HT1080 (cell line): ENCODE data around the gene SLC35F6. TPM values are rescaled to one million over a fixed set of nuclear protein-coding genes. Genes with fewer than 3 reads are reported as not detected.
"Not testable (repeated sequence)": the region's sequence is repeated elsewhere in the genome, so short reads cannot be mapped to it uniquely, and the experiment has no call there.

Source experiments
- DNase-seq: peaks from one replicate; pipeline ENCODE4 v3.0.0-alpha.2; 2015; ENCODE audit warnings: low read depth
- total RNA-seq: library from RNA; depleted of rRNA; stranded (reverse); fragments of >200 nt; shearing (Covaris generic); gene quantifications from 2 replicates; pipeline ENCODE4 v1.2.3, GENCODE V29; 2014

SLC35F6 gene
- total RNA-seq, 1 experiment from 2014 or later: 24.7 TPM

DNA sequence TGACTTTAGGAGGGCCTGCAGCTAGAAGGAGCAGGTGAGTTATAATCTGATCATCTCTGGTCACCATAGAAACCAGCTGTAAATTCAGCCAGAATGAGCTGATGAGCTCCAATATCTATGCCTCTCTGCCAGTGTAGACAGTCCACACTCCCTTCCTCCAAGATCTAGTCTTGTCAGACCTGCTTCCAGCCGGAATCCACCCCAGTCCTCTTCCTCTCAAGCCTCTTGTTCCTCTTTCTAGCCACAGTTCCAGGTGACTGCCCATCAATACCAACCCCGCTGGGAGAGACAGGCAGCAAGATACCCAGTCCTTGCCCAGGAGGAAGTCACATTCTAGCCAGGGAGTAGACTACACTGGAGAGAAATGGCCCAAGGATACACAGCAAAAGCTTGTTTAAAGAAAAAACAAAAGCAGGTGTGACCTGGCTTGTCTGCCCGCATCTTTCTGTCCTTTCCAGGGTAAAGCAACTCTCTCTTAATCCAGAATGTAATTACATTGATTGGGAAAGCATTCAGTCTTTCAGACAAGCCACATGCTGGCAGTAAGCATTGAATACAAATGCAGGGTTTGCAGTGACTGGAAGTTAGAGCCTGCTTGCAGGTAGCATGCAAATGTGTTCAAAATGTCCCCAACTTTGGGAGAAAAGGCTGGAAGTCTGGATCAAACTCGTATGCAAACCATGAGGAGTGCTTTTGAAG, 9.0 kb upstream of the SLC35F6 start:
- DNase-seq: no peak

DNA sequence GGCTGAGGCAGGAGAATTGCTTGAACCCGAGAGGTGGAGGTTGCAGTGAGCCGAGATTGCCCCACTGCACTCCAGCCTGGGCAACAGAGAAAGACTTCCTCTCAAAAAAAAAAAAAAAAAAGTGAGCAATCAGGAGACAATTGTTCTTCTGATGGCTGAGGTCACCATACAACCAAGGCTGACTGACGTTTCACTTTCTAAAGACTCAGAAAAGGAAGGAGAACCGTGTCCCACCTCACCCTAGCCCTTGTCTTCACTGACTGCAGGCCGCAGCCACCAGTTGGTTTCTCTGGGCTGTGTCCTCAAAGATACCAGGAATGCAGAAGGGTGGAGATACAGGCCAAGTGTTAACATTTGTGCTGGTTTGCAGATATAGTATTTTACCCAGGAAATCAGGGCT, 7.7 kb upstream of the SLC35F6 start:
- DNase-seq: peak; percentile 17

DNA sequence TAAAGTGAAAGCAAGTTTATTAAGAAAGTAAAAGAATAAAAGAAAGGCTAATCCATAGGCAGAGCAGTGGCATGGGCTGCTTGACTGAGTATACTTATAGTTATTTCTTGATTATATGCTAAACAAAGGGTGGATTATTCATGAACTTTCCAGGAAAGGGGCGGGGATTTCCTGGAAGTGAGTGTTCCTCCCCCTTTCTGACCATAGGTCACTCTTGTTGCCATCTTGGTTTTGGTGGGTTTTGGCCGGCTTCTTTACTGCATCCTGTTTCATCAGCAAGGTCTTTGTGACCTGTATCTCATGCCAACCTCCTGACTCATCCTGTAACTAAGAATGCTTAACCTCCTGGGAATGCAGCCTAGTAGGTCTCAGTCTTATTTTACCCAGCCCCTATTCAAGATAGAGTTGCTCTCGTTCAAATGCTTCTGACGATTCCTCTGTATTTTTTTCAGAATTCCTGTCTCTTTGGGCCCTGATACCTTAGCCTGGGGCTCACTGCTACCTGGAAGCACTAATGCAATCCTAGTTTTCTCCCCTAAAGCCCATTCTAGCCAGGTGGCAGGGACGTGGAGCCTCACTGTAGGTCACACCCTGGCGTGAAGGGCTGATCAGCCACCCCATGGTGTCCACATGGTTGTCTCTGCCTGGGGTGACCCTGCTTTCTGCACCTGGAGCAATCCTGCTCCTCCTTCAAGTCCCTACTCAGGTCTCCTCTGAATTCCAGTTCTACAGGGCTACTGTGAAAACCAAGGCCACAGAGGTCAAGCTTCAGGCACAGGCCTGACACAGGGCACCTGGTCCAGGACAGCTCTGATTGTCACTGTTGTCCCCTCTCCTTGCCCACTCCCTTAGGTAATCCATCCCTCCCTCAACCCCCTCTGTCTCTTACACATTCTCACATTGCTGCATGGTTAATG, 6.0 kb upstream of the SLC35F6 start:
- peak; percentile 99 for DNase-seq

DNA sequence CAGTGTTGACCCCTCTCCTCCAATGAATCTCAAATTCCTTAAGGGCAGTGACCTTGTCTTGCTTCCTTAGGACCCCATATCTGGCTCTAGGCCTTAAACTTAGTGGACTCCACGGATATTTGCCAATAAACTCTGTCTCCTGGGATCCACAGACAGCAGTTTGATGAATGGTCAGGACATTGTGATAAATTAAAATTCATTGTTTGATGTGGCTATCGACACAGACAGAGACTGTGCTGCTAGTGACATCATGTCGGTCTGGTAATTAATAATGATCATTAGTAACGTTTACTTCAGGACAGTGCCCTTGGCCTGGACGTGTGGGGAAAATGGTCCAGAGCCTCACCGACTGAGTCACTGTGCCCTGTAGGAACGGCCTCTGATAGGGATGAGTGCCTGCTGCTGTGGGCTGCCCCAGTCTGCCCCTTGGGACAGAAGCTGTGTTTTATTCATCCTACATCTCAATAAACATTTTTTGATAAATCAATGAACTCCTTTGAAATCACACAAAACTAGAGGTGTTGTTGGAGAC, 5.2 kb upstream of the SLC35F6 start:
- DNase-seq: no peak

DNA sequence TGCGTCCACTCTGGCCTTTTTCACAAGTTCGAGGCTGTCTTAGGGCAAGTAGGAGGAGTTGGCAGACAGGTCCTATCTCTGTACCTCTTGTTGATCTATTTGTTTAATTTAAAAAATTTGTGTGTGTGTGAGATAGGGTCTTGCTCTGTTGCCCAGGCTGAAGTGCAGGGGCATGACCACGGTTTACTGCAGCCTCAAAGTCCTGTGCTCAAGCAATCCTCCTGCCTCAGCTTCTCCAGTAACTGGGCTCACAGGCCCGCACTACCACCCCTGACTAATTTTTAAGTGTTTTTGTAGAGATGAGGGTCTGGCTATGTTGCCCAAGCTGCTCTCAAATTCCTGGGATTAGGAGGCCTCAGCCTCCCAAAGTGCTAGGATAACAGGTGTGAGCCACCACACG, 4.2 kb upstream of the SLC35F6 start:
- no peak for DNase-seq

DNA sequence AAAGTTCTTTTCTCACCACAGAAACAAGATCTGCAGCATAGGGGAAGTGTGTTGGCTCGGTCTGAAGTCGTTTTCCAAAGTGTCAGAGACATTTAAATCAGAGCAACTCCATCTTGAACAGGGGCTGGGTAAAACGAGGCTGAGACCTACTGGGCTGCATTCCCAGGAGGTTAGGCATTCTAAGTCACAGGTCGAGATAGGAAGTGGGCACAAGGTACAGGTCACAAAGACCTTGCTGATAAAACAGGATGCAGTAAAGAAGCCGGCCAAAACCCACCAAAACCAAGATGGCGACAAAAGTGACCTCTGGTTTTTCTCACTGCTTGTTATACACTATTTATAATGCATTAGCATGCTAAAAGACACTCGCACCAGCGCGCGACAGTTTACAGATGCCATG, 3.1 kb upstream of the SLC35F6 start:
- not testable (repeated sequence) for DNase-seq

GRCh38 chr2:26763019-26763418, 1.1 kb upstream of the SLC35F6 start:
- no peak for DNase-seq

- no peak for DNase-seq
These were observed 822 bp downstream of the SLC35F6 start for GRCh38 chr2:26764906-26765305.

DNA sequence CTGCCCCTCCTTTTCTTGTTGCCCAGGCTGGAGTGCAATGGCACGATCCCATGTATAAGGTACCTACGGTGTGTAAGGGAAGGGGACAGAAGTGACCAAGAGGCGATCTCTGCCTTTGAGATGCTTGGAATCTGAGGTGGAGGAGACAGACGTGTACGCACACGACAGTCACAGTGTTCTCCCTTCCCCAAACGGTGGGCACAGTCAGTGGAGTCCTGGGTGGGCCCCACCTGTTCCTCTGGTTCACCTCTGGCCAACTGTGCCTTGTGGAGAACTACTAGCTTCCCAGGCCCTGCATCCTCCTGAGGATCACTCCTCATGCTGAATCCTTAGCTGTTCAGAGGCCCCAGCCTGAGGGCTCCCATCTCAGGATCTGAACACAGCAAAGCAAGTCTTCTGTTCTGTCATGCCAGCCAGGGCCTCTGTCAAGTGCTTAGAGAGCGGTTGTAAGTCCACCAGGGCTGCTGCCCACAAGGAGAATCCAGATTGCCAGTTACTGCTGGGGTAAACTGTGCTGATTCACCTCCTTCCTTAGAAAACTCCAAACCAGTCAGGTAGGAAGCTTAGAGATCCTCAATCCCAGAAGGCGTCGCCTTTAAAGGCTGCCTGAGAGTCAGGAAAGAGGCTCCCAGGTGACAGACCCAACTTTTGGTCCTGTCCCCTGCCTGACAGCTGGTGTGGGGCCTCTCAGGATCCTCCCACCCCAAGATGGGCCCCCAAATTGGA, 1.6 kb downstream of the SLC35F6 start:
- DNase-seq: no peak

- DNase-seq: no peak
These were observed 3.0 kb downstream of the SLC35F6 start for GRCh38 chr2:26767129-26767528.

DNA sequence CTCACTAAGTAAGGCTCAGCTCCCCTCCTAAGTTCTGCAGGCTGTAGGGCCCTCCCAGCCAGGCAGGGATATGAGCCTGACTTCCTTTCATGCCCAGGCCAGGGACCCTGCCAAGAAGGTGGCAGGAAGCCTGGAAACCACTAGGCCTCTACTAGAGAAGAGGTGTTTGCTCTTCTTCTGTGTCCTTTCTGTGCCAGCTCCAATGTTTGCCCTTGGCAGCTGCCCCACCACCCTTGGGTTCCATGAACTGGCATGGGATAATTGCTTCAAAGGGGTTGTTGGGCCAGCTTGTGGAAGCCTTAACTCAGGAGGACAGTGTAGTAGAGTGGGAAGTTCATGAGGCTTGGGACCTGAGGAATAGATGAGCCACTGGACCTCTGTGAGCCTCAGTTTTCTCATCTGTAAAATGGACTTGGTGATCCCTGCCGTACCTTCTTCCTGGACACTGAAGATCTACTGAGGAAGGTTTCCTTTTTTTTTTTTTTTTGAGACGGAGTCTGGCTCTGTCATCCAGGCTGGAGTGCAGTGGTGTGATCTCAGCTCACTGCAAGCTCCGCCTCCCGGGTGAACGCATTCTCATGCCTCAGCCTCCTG, 3.9 kb downstream of the SLC35F6 start:
- DNase-seq: no peak

DNA sequence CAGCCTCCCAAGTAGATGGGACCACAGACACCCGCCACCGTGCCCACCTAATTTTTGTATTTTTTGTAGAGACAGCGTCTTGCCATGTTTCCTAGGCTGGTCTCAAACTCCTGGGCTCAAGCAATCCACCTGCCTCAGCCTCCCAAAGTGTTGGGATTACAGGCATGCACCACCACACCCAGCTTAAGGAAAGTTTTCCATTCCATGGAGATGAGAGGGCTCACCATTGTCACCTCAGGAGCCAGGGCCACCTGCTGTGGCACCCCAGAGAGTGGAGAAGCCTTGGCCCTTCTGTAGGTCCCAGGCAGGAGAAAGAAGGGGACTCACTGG, 4.6 kb downstream of the SLC35F6 start:
- DNase-seq: no peak

GRCh38 chr2:26769089-26769761, 5.1 kb downstream of the SLC35F6 start:
- peak; percentile 67 for DNase-seq

- no peak for DNase-seq
These were observed 7.0 kb downstream of the SLC35F6 start for GRCh38 chr2:26770986-26771586.

GRCh38 chr2:26772064-26773001, 8.2 kb downstream of the SLC35F6 start:
- DNase-seq: peak; percentile 50

GRCh38 chr2:26776195-26776800, 12.2 kb downstream of the SLC35F6 start:
- DNase-seq: no peak

DNA sequence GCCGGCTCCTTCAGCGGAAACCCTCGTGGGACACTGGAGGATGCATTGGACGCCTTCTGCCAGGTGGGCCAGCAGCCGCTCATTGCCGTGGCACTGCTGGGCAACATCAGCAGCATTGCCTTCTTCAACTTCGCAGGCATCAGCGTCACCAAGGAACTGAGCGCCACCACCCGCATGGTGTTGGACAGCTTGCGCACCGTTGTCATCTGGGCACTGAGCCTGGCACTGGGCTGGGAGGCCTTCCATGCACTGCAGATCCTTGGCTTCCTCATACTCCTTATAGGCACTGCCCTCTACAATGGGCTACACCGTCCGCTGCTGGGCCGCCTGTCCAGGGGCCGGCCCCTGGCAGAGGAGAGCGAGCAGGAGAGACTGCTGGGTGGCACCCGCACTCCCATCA, 14.0 kb downstream of the SLC35F6 start:
- no peak for DNase-seq

GRCh38 chr2:26778507-26778906, 14.4 kb downstream of the SLC35F6 start:
- DNase-seq: no peak

GRCh38 chr2:26780203-26780760, 16.2 kb downstream of the SLC35F6 start:
- no peak for DNase-seq
